Esophagus (tissue), 2 donors: ENCODE measurements around the gene IQCM. TPM values are rescaled to one million over a fixed set of nuclear protein-coding genes. Genes with fewer than 3 reads are reported as not detected.

Source experiments
- H3K27ac ChIP-seq, 2 donors: one replicate each; pipeline ENCODE4 v1.5.1; 2013; ENCODE audit warnings: low read depth in 2 of 2, mild to moderate bottlenecking in 2 of 2, inconsistent platforms in 1 of 2, low read length in 1 of 2, moderate library complexity in 1 of 2
- H3K27me3 ChIP-seq, 2 donors: one replicate each; pipeline ENCODE4 v1.6.1; 2013; ENCODE audit warnings: low read length in 2 of 2, control low read depth in 1 of 2, mild to moderate bottlenecking in 1 of 2; ENCODE audit not compliant: insufficient read depth in 2 of 2, control insufficient read depth in 1 of 2
- H3K36me3 ChIP-seq, 2 donors: one replicate each; pipeline ENCODE4 v1.6.1; 2013; ENCODE audit warnings: low read length in 1 of 2; ENCODE audit not compliant: control insufficient read depth in 2 of 2, insufficient read depth in 2 of 2
- H3K4me1 ChIP-seq, 2 donors: one replicate each; pipeline ENCODE4 v1.6.1; 2013; ENCODE audit warnings: low read length in 1 of 2; ENCODE audit not compliant: control insufficient read depth in 2 of 2, insufficient read depth in 2 of 2
- H3K4me3 ChIP-seq, 2 donors: one replicate each; pipeline ENCODE4 v1.5.1; 2013; ENCODE audit warnings: low read length in 2 of 2, mild to moderate bottlenecking in 2 of 2, low read depth in 1 of 2, moderate library complexity in 1 of 2
- H3K9me3 ChIP-seq, 2 donors: one replicate each; pipeline ENCODE4 v1.6.1; 2013; ENCODE audit warnings: mild to moderate bottlenecking in 2 of 2, low read depth in 1 of 2, low read length in 1 of 2, moderate library complexity in 1 of 2; ENCODE audit not compliant: control insufficient read depth in 2 of 2, insufficient read depth in 1 of 2
- WGBS, 2 donors: extraction: QIAGEN DNeasy Blood & Tissue Kit; methylation state at CpG; one replicate each; pipeline ENCODE4 v1.1.7; 2013; 5-methylcytosine and 5-hydroxymethylcytosine counted together
- polyA plus RNA-seq, 2 donors: library from polyadenylated mRNA; stranded (reverse); fragments of 200-250 nt; gene quantifications; one replicate each; pipeline ENCODE4 v1.2.3, GENCODE V29; 2013
- donor health status: healthy with polysubstance abuse.
- donor health status: Bipolar disorder and iron deficiency.

Gene IQCM
- polyA plus RNA-seq, 2 donors = not detected

DNA sequence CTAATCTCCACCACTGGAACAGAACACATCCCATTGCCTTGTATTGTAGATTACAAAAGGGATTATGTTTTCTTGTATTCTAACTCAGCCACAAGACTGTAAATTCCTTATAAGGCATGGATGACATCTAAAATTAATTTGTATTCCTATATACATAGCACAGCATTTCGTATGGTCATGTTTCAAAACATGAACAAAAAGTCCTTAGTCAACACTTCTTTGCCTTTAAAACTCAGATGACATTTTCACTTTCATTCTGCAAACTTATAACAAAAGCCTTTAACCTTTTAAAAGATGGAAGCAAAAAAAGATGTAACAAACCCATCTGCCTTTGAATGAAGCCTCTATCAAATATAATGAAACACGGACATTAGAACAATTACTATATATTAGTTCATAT lies 181.3 kb downstream of the IQCM start:
- no peak overlapping the region for H3K4me3 ChIP-seq
- H3K9me3 ChIP-seq = no peaks in the 10 kb centered on the region
- H3K27ac ChIP-seq = no peak overlapping the region
- no peaks in the 10 kb centered on the region for H3K27me3 ChIP-seq
- H3K4me1 ChIP-seq = no peaks in the 10 kb centered on the region
- WGBS, 2 donors = 63 to 66% methylated on average over 2 of the region's 2 CpGs
- no peaks in the 10 kb centered on the region for H3K36me3 ChIP-seq

DNA sequence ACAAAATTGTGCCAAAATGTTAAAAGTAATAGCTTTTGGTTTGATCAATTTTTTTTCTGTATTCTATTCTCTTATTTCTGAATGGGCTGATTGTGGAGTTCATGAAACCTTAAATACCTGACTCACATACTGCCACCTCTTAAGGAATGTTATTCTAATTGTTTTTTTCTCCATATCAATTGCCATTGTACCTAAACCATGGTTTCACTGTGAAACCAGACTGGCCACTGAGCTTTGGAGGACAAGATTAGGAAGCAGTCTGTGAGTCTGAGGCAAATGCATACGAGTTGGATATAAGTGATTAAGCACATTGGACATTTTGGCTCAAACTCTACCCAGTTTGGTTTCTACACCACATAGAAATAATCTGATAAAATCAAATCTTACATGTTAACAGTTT lies 184.0 kb downstream of the IQCM start:
- no peaks in the 10 kb centered on the region for H3K36me3 ChIP-seq
- H3K4me3 ChIP-seq = no peak overlapping the region
- no peak overlapping the region for H3K27ac ChIP-seq
- no peaks in the 10 kb centered on the region for H3K9me3 ChIP-seq
- H3K27me3 ChIP-seq = no peaks in the 10 kb centered on the region
- no peaks in the 10 kb centered on the region for H3K4me1 ChIP-seq
- WGBS, 2 donors = 41 to 69% methylated on average over 1 of the region's 1 CpG

DNA sequence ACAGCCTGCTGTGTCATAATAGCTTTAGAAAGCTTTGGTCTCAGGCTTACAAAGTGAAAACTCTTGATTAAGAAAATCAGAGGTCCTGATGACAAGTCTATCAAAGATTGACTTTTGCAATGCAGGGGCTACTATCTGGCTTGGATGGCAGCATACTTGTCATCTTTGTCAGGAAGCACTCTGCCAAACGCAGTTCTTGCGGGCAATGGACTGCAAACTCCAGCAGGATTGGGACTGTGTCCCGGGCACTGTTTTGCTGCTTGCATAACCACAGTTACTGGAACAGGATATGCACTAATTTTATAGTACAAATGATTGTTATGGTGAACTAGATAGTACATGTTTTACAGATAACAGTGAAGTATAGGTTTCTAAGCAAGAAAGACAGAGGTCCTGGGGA lies 185.6 kb downstream of the IQCM start:
- no peak overlapping the region for H3K27ac ChIP-seq
- H3K27me3 ChIP-seq = no peaks in the 10 kb centered on the region
- no peaks in the 10 kb centered on the region for H3K36me3 ChIP-seq
- no peak overlapping the region for H3K4me3 ChIP-seq
- no peaks in the 10 kb centered on the region for H3K9me3 ChIP-seq
- H3K4me1 ChIP-seq = no peaks in the 10 kb centered on the region
- WGBS, 2 donors = 78 to 85% methylated on average over 3 of the region's 3 CpGs

DNA sequence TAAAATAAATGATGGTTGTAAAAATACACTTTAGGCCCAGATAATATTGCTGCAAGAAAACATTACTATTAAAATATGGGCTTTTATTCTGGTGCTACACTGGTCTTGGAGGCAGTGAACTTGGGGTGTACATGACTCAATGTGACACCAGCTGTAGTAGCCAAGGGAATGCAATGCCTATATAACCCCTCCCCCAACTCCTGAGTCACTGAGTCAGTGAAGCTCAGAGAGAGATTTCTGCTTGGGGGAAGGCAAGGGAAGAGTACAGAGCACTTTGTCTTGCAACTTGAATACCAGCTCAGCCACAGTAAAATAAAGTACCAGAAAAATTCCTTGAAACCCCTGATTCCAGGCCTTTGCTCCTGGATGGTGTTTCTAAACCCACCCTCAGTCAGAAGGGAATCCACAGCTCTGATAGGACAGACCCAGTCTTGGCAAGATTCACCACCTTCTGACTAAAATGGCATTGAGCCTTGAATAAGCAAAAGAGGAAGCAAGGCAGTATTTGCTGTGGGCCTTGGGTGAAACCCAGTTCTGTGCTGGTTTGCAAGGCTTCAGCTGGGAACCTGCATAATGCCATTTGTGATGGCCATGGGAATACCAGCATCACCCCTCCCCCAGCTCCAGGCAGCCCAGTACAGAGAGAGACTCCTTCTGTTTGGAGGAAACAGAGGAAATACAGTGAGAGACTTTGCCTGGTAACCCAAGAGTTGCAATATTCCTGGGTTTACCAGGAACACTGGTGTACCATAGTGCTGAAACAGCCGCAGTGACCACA lies 209.9 kb downstream of the IQCM start:
- Histone ChIP-seq H3K4me3 (no peak overlapping the region), H3K4me1 (no peaks in the 10 kb centered on the region), H3K9me3 (peaks cover 0 to 3% of the 10 kb centered on the region in 2 donors), H3K27me3 (no peaks in the 10 kb centered on the region), H3K36me3 (no peaks in the 10 kb centered on the region), H3K27ac (no peak overlapping the region)
- 90 to 96% methylated on average over 1 of the region's 1 CpG for WGBS, 2 donors

GRCh38 chr4:149604827-149605226 lies 210.8 kb downstream of the IQCM start:
- H3K4me1 ChIP-seq = no peaks in the 10 kb centered on the region
- H3K4me3 ChIP-seq = no peak overlapping the region
- no peak overlapping the region for H3K27ac ChIP-seq
- no peaks in the 10 kb centered on the region for H3K36me3 ChIP-seq
- no peaks in the 10 kb centered on the region for H3K27me3 ChIP-seq
- H3K9me3 ChIP-seq = peaks cover 0 to 3% of the 10 kb centered on the region in 2 donors

- 67 to 69% methylated on average over 2 of the region's 2 CpGs for WGBS, 2 donors
- Histone ChIP-seq H3K27me3 (no peaks in the 10 kb centered on the region), H3K4me1 (no peaks in the 10 kb centered on the region), H3K27ac (no peak overlapping the region), H3K4me3 (no peak overlapping the region), H3K36me3 (no peaks in the 10 kb centered on the region), H3K9me3 (no peaks in the 10 kb centered on the region)
Measured at GRCh38 chr4:149595500-149595899, 220.1 kb downstream of the IQCM start.

GRCh38 chr4:149589826-149590225 lies 225.8 kb downstream of the IQCM start:
- Histone ChIP-seq H3K27ac (no peak overlapping the region), H3K36me3 (no peaks in the 10 kb centered on the region), H3K27me3 (no peaks in the 10 kb centered on the region), H3K4me3 (no peak overlapping the region), H3K4me1 (no peaks in the 10 kb centered on the region), H3K9me3 (no peaks in the 10 kb centered on the region)
- 94% methylated on average over 1 of the region's 1 CpG for WGBS, 2 donors

GRCh38 chr4:149584722-149585121 lies 230.9 kb downstream of the IQCM start:
- Histone ChIP-seq H3K4me3 (no peak overlapping the region), H3K36me3 (no peaks in the 10 kb centered on the region), H3K27me3 (no peaks in the 10 kb centered on the region), H3K27ac (no peak overlapping the region), H3K9me3 (no peaks in the 10 kb centered on the region), H3K4me1 (no peaks in the 10 kb centered on the region)
- 77 to 79% methylated on average over 1 of the region's 1 CpG for WGBS, 2 donors

GRCh38 chr4:149574971-149575370 lies 240.7 kb downstream of the IQCM start:
- 40 to 42% methylated on average over 4 of the region's 4 CpGs for WGBS, 2 donors
- Histone ChIP-seq H3K27me3 (no peaks in the 10 kb centered on the region), H3K9me3 (no peaks in the 10 kb centered on the region), H3K27ac (no peak overlapping the region), H3K4me1 (no peaks in the 10 kb centered on the region), H3K4me3 (no peak overlapping the region), H3K36me3 (no peaks in the 10 kb centered on the region)

GRCh38 chr4:149572716-149573115 lies 242.9 kb downstream of the IQCM start:
- Histone ChIP-seq H3K27ac (no peak overlapping the region), H3K4me3 (no peak overlapping the region), H3K4me1 (no peaks in the 10 kb centered on the region), H3K9me3 (no peaks in the 10 kb centered on the region), H3K36me3 (no peaks in the 10 kb centered on the region), H3K27me3 (no peaks in the 10 kb centered on the region)
- WGBS, 2 donors = 88% methylated on average over 1 of the region's 1 CpG
